WTC11 (cell line): Measurements from ENCODE around the gene OLIG1. TPM values are rescaled to one million over a fixed set of nuclear protein-coding genes. Genes with fewer than 3 reads are reported as not detected.

ENCODE experiments used
- ATAC-seq: fragments of 200-7000 bp; cut with Tn5 transposase; 2 replicates; pipeline ENCODE4 v1.10.0; 2021; ENCODE audit warnings: mild to moderate bottlenecking, moderate library complexity
- CTCF ChIA-PET: fragments of 300-600 bp; sonication (Branson Sonifier 250); formaldehyde crosslinking; loops from one replicate; lab custom pipeline; 2021; ENCODE audit warnings: antibody characterized with exemption; lab: Charles Lee
- POLR2A ChIA-PET: fragments of 350-600 bp; sonication (Branson Sonifier 250); formaldehyde crosslinking; loops from one replicate; lab custom pipeline; 2021; ENCODE audit warnings: antibody characterized with exemption; lab: Charles Lee
- DNase-seq: peaks from one replicate; pipeline ENCODE4 v3.0.0; 2021; ENCODE audit warnings: low spot score
- H3K27ac Mint-ChIP-seq: 2 replicates; pipeline ENCODE4 v1.8.0; 2021; ENCODE audit warnings: mixed read lengths
- H3K27me3 Mint-ChIP-seq: 2 replicates; pipeline ENCODE4 v1.8.0; 2021; ENCODE audit warnings: low read depth, mild to moderate bottlenecking, moderate library complexity, mixed read lengths
- H3K36me3 Mint-ChIP-seq: 2 replicates; pipeline ENCODE4 v1.8.0; 2021; ENCODE audit warnings: mixed read lengths
- H3K4me1 Mint-ChIP-seq: 2 replicates; pipeline ENCODE4 v1.8.0; 2022; ENCODE audit warnings: mixed read lengths
- H3K4me3 Mint-ChIP-seq: 2 replicates; pipeline ENCODE4 v1.8.0; 2021; ENCODE audit warnings: mild to moderate bottlenecking, moderate library complexity, mixed read lengths
- H3K9me3 Mint-ChIP-seq: 2 replicates; pipeline ENCODE4 v1.8.0; 2021; ENCODE audit warnings: mixed read lengths
- ATF2 ChIP-seq: sonication (generic); formaldehyde crosslinking; IDR thresholded peaks from 2 replicates; pipeline ENCODE4 v1.8.1; 2022; ENCODE audit warnings: low read depth, missing genetic modification reagents, borderline replicate concordance
- CDX4 ChIP-seq: fragments of 250-450 bp; sonication (Bioruptor Pico); IDR thresholded peaks from 2 replicates; pipeline ENCODE4 v1.9.0; 2021; ENCODE audit warnings: moderate library complexity, mild to moderate bottlenecking, inconsistent platforms, borderline replicate concordance
- CREM ChIP-seq: sonication (generic); formaldehyde crosslinking; IDR thresholded peaks from 2 replicates; pipeline ENCODE4 v1.8.1; 2022; ENCODE audit warnings: mild to moderate bottlenecking, missing genetic modification reagents, moderate library complexity
- ESRRA ChIP-seq: sonication (generic); formaldehyde crosslinking; IDR thresholded peaks from 2 replicates; pipeline ENCODE4 v1.8.1; 2022; ENCODE audit warnings: mild to moderate bottlenecking, missing genetic modification reagents, borderline replicate concordance
- ETV6 ChIP-seq: sonication (generic); formaldehyde crosslinking; IDR thresholded peaks from 2 replicates; pipeline ENCODE4 v1.8.1; 2022; ENCODE audit warnings: mild to moderate bottlenecking, missing genetic modification reagents
- NFYB ChIP-seq: sonication (generic); formaldehyde crosslinking; conservative IDR thresholded peaks from 2 replicates; pipeline ENCODE4 v1.8.0; 2022; ENCODE audit warnings: low read depth, missing genetic modification reagents
- NR2C2 ChIP-seq: sonication (generic); formaldehyde crosslinking; IDR thresholded peaks from 2 replicates; pipeline ENCODE4 v1.8.0; 2022; ENCODE audit warnings: mild to moderate bottlenecking, missing genetic modification reagents
- PRDM15 ChIP-seq: sonication (generic); formaldehyde crosslinking; IDR thresholded peaks from 2 replicates; pipeline ENCODE4 v1.8.0; 2022; ENCODE audit warnings: missing genetic modification reagents
- SOX15 ChIP-seq: fragments of 250-450 bp; sonication (Bioruptor Pico); IDR thresholded peaks from 2 replicates; pipeline ENCODE4 v1.9.0; 2021; ENCODE audit warnings: mild to moderate bottlenecking
- ZNF263 ChIP-seq: sonication (generic); formaldehyde crosslinking; IDR thresholded peaks from 2 replicates; pipeline ENCODE4 v1.8.1; 2022; ENCODE audit warnings: low read depth, mild to moderate bottlenecking, moderate library complexity, missing genetic modification reagents
- ZNF317 ChIP-seq: sonication (generic); formaldehyde crosslinking; IDR thresholded peaks from 2 replicates; pipeline ENCODE4 v1.8.1; 2023; ENCODE audit warnings: low read depth, mild to moderate bottlenecking, moderate library complexity, missing genetic modification reagents, borderline replicate concordance
- ZSCAN18 ChIP-seq: fragments of 250-450 bp; sonication (Bioruptor Pico); IDR thresholded peaks from 2 replicates; pipeline ENCODE4 v2.1.2; 2022; ENCODE audit warnings: mild to moderate bottlenecking, moderate library complexity
- total RNA-seq: library from RNA; stranded (reverse); gene quantifications from 3 replicates; pipeline ENCODE4 v1.2.3, GENCODE V29; 2021
- TF ChIP-seq, protein P1 (sequence below): sonication (generic); formaldehyde crosslinking; IDR thresholded peaks from 2 replicates; pipeline ENCODE4 v1.8.1; 2022; ENCODE audit warnings: mild to moderate bottlenecking, moderate library complexity, missing genetic modification reagents
- TF ChIP-seq, protein P2 (sequence below): fragments of 250-450 bp; sonication (Bioruptor Pico); IDR thresholded peaks from 2 replicates; pipeline ENCODE4 v1.9.0; 2021; ENCODE audit warnings: mild to moderate bottlenecking, borderline replicate concordance
- TF ChIP-seq, protein P3 (sequence below): sonication (generic); formaldehyde crosslinking; IDR thresholded peaks from 2 replicates; pipeline ENCODE4 v1.8.1; 2023; ENCODE audit warnings: mild to moderate bottlenecking, missing genetic modification reagents, moderate library complexity

OLIG1 gene
- total RNA-seq, 1 experiment from 2014 or later, result 2.1 TPM

DNA sequence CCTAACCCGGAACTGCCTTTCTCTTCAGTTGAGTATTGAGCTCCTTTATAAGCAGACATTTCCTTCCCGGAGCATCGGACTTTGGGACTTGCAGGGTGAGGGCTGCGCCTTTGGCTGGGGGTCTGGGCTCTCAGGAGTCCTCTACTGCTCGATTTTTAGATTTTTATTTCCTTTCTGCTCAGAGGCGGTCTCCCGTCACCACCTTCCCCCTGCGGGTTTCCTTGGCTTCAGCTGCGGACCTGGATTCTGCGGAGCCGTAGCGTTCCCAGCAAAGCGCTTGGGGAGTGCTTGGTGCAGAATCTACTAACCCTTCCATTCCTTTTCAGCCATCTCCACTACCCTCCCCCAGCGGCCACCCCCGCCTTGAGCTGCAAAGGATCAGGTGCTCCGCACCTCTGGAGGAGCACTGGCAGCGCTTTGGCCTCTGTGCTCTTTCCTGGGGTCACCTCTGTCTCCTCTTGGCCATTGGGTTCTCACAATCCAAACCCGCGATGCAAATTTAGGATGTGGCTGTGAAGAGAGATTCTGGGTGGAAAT is 40.5 kb upstream of the OLIG1 start:
- TF ChIP-seq ZNF263 (CRISPR knock-in tag), result peak; percentile 64; the same call in 1 of the 2 replicates
- TF ChIP-seq, protein P1, sequence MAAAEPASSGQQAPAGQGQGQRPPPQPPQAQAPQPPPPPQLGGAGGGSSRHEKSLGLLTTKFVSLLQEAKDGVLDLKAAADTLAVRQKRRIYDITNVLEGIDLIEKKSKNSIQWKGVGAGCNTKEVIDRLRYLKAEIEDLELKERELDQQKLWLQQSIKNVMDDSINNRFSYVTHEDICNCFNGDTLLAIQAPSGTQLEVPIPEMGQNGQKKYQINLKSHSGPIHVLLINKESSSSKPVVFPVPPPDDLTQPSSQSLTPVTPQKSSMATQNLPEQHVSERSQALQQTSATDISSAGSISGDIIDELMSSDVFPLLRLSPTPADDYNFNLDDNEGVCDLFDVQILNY (CRISPR knock-in tag), result no peak
- CTCF ChIA-PET, result interaction anchor here (0.7 to 1.7 kb wide), 5 partner anchors 10 to 416 kb away, joined by 3 to 6 read pairs (median 4); no protein-coding TSS in a partner anchor
- ATAC-seq (no peak), DNase-seq (peak; percentile 44)
- Mint-ChIP-seq H3K27me3 (peaks cover 100% of the 10 kb centered on the region), H3K4me3 (peak overlapping the region; percentile 62), H3K4me1 (peaks cover 54% of the 10 kb centered on the region), H3K27ac (no peak overlapping the region), H3K9me3 (no peaks in the 10 kb centered on the region), H3K36me3 (no peaks in the 10 kb centered on the region)
- POLR2A ChIA-PET, result no interaction called here

GRCh38 chr21:33029975-33030461 is 39.9 kb upstream of the OLIG1 start:
- Mint-ChIP-seq H3K9me3 (no peaks in the 10 kb centered on the region), H3K4me3 (peak overlapping the region; percentile 62), H3K27me3 (peaks cover 100% of the 10 kb centered on the region), H3K27ac (no peak overlapping the region), H3K4me1 (peaks cover 54% of the 10 kb centered on the region), H3K36me3 (no peaks in the 10 kb centered on the region)
- no peak for ATAC-seq
- no peak for TF ChIP-seq ETV6
- TF ChIP-seq ATF2 (CRISPR knock-in tag), result no peak
- TF ChIP-seq ESRRA (CRISPR knock-in tag), result no peak
- TF ChIP-seq, protein P2, sequence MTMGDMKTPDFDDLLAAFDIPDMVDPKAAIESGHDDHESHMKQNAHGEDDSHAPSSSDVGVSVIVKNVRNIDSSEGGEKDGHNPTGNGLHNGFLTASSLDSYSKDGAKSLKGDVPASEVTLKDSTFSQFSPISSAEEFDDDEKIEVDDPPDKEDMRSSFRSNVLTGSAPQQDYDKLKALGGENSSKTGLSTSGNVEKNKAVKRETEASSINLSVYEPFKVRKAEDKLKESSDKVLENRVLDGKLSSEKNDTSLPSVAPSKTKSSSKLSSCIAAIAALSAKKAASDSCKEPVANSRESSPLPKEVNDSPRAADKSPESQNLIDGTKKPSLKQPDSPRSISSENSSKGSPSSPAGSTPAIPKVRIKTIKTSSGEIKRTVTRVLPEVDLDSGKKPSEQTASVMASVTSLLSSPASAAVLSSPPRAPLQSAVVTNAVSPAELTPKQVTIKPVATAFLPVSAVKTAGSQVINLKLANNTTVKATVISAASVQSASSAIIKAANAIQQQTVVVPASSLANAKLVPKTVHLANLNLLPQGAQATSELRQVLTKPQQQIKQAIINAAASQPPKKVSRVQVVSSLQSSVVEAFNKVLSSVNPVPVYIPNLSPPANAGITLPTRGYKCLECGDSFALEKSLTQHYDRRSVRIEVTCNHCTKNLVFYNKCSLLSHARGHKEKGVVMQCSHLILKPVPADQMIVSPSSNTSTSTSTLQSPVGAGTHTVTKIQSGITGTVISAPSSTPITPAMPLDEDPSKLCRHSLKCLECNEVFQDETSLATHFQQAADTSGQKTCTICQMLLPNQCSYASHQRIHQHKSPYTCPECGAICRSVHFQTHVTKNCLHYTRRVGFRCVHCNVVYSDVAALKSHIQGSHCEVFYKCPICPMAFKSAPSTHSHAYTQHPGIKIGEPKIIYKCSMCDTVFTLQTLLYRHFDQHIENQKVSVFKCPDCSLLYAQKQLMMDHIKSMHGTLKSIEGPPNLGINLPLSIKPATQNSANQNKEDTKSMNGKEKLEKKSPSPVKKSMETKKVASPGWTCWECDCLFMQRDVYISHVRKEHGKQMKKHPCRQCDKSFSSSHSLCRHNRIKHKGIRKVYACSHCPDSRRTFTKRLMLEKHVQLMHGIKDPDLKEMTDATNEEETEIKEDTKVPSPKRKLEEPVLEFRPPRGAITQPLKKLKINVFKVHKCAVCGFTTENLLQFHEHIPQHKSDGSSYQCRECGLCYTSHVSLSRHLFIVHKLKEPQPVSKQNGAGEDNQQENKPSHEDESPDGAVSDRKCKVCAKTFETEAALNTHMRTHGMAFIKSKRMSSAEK (CRISPR knock-in tag), result no peak
- no peak for TF ChIP-seq NFYB (CRISPR knock-in tag)
- no peak for TF ChIP-seq CREM (CRISPR knock-in tag)
- TF ChIP-seq, protein P3, sequence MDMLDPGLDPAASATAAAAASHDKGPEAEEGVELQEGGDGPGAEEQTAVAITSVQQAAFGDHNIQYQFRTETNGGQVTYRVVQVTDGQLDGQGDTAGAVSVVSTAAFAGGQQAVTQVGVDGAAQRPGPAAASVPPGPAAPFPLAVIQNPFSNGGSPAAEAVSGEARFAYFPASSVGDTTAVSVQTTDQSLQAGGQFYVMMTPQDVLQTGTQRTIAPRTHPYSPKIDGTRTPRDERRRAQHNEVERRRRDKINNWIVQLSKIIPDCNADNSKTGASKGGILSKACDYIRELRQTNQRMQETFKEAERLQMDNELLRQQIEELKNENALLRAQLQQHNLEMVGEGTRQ (CRISPR knock-in tag), result no peak
- no peak for TF ChIP-seq NR2C2 (CRISPR knock-in tag)
- no peak for TF ChIP-seq CDX4
- no peak for TF ChIP-seq SOX15 (CRISPR knock-in tag)
- no peak for TF ChIP-seq ZSCAN18 (CRISPR knock-in tag)
- no peak for TF ChIP-seq ZNF263 (CRISPR knock-in tag)
- TF ChIP-seq PRDM15 (CRISPR knock-in tag), result no peak; the same call in 1 of the 2 replicates
- no peak for TF ChIP-seq ZNF317 (CRISPR knock-in tag)
- DNase-seq, result no peak
- ChIA-PET POLR2A (interaction anchor here (0.6 kb wide), 1 partner anchor 977 kb away, joined by 3 read pairs; no protein-coding TSS in a partner anchor), CTCF (interaction anchor here (1.2 to 1.7 kb wide), 5 partner anchors 34 to 415 kb away, joined by 3 to 6 read pairs (median 4); no protein-coding TSS in a partner anchor)
